Fibroblast of lung (primary cell): ENCODE measurements around the gene OR56A5.

Source experiments
- CTCF ChIP-seq, 2 donors: IDR thresholded peaks in 1 of 2; conservative IDR thresholded peaks in 1 of 2; 1 replicate in 1 of 2; 2 replicates in 1 of 2; pipeline ENCODE4 v1.5.1; 2011 to 2012; ENCODE audit warnings: low read length in 2 of 2, control low read depth in 1 of 2, inconsistent platforms in 1 of 2, low read depth in 1 of 2, mild to moderate bottlenecking in 1 of 2
- EZH2 ChIP-seq: IDR thresholded peaks from 2 replicates; pipeline ENCODE4 v1.5.1; 2012; ENCODE audit warnings: low read length, control low read depth, mild to moderate bottlenecking; ENCODE audit errors: missing control alignments

GRCh38 chr11:5929571-5930368, 38.5 kb downstream of the OR56A5 start:
- TF ChIP-seq CTCF (conservative IDR thresholded peaks at IDR 0.05 in 1 of 2, IDR thresholded peaks at IDR 0.05 in 1 of 2; ENCODE audit: low read depth in 1 of 2, low read length in 2 of 2): no peak
- no peak for TF ChIP-seq EZH2
